Activated CD8-positive, alpha-beta T cell treated with anti-CD3 and anti-CD28 coated beads for 36 hours (primary cell): ENCODE results near the gene LEMD1. TPM values are rescaled to one million over a fixed set of nuclear protein-coding genes. Genes with fewer than 3 reads are reported as not detected.

Experiments
- ATAC-seq: fragments of 200-7000 bp; cut with Tn5 transposase; one replicate; pipeline ENCODE4 v1.10.0; 2021; ENCODE audit warnings: mild to moderate bottlenecking, moderate library complexity
- CTCF ChIA-PET: fragments of 350-600 bp; sonication (Branson Sonifier 250); formaldehyde crosslinking; loops from one replicate; lab custom pipeline; 2021; ENCODE audit warnings: antibody characterized with exemption; lab: Charles Lee
- POLR2A ChIA-PET: fragments of 350-600 bp; sonication (Branson Sonifier 250); formaldehyde crosslinking; loops from one replicate; lab custom pipeline; 2021; ENCODE audit warnings: antibody characterized with exemption; lab: Charles Lee
- DNase-seq: peaks from one replicate; pipeline ENCODE4 v3.0.0-alpha.2; 2020
- H3K27ac Mint-ChIP-seq: one replicate; pipeline ENCODE4 v1.8.0; 2021; ENCODE audit warnings: mild to moderate bottlenecking, mixed read lengths
- H3K27me3 Mint-ChIP-seq: one replicate; pipeline ENCODE4 v1.8.0; 2021; ENCODE audit warnings: mixed read lengths
- H3K36me3 Mint-ChIP-seq: one replicate; pipeline ENCODE4 v1.8.0; 2021; ENCODE audit warnings: low read depth, mixed read lengths
- H3K4me1 Mint-ChIP-seq: one replicate; pipeline ENCODE4 v1.8.0; 2021; ENCODE audit warnings: low read depth, mixed read lengths
- H3K4me3 Mint-ChIP-seq: one replicate; pipeline ENCODE4 v1.8.0; 2021; ENCODE audit warnings: mild to moderate bottlenecking, moderate library complexity, mixed read lengths
- H3K9me3 Mint-ChIP-seq: one replicate; pipeline ENCODE4 v1.8.0; 2021; ENCODE audit warnings: mixed read lengths
- CTCF ChIP-seq: fragments of 200-600 bp; IDR thresholded peaks from one replicate; pipeline ENCODE4 v1.8.0; 2022; ENCODE audit warnings: antibody characterized with exemption, mild to moderate bottlenecking
- intact Hi-C: fragments of 100-400 bp; cut with micrococcal nuclease; formaldehyde crosslinking; loops from one replicate; pipeline ENCODE4 v1.10.0; 2022
- total RNA-seq, 2 experiments: library from RNA; stranded (reverse); gene quantifications; one replicate each; pipeline ENCODE4 v1.2.3, GENCODE V29; 2021

Gene LEMD1
- total RNA-seq, 2 experiments from 2014 or later = 0.58 to 0.81 TPM

DNA sequence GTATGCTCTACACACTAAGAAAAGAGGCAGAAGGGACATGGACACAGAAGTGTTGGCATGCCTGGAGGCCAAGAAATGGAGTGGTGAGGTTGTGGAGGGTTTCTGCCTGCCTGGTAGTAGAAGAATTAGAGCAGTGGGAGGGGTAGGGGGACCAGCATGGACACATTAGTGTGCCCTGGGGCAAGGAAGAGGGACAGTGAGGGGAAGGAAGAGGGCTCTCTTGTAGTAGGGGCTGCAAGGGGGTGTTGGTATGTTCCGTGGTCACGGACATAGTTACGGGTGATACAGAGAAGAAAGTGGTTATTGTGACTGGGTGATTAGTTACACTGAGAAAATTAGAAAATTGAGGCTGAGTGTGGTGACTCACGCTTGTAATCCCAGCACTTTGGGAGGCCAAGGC, 23.3 kb downstream of the LEMD1 start:
- TF ChIP-seq CTCF = no peak
- CTCF ChIA-PET = interaction anchor here (0.9 to 6.1 kb wide), 7 partner anchors 25 to 126 kb away, joined by 3 to 199 read pairs (median 27); partner anchors contain the start of gene LEMD1
- H3K9me3 Mint-ChIP-seq = peaks cover 1% of the 10 kb centered on the region
- H3K4me3 Mint-ChIP-seq = no peak overlapping the region
- no peak overlapping the region for H3K27ac Mint-ChIP-seq
- DNase-seq (no peak), ATAC-seq (no peak)
- H3K4me1 Mint-ChIP-seq = no peaks in the 10 kb centered on the region
- intact Hi-C loops = loop anchor here (10.0 kb wide), 1 partner anchor 246 kb away; no protein-coding TSS in a partner anchor
- H3K27me3 Mint-ChIP-seq = peaks cover 4% of the 10 kb centered on the region
- no peaks in the 10 kb centered on the region for H3K36me3 Mint-ChIP-seq
- POLR2A ChIA-PET = no interaction called here

DNA sequence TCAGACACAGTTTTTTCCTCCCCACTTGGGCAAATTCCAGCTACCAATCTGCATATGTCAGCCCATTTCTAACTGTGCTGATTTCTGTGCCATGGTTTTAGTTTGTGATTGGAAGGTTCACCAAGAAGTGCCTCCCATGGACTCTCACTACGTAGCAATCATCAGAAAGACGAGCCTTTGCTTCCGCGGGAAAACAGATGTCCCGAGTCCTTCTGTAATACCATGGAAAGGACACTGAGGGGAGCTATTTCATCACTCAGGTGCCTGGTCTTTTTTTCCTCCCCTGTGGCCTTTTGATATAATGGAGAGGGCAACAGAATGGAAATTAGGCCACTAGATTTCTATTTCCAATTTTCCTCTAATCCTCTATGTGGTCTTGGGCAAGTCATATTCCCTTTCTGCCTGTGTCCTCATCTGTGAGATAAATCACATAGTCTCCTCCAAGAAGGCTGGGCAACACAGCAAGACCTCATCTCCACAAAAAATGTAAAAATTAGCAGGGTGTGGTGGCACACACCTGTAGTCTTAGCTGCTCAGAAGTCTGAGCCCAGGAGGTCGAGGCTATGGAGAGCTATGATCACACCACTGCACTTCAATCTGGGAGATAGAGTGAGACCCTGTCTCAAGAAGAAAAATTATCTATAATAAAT, 24.8 kb downstream of the LEMD1 start:
- intact Hi-C loops = loop anchor here (1.0 to 10.0 kb wide), 2 partner anchors 88 to 248 kb away; no protein-coding TSS in a partner anchor
- CTCF ChIA-PET = interaction anchor here (0.7 to 6.1 kb wide), 49 partner anchors 10 to 261 kb away, joined by 3 to 199 read pairs (median 5); partner anchors contain the start of genes KLHDC8A, LEMD1 and NUAK2
- DNase-seq (peak; percentile 29), ATAC-seq (peak; percentile 88)
- Mint-ChIP-seq H3K27me3 (peaks cover 4% of the 10 kb centered on the region), H3K36me3 (no peaks in the 10 kb centered on the region), H3K4me1 (no peaks in the 10 kb centered on the region), H3K27ac (no peak overlapping the region), H3K4me3 (no peak overlapping the region), H3K9me3 (peaks cover 1% of the 10 kb centered on the region)
- TF ChIP-seq CTCF = peak; percentile 87
- POLR2A ChIA-PET = no interaction called here

DNA sequence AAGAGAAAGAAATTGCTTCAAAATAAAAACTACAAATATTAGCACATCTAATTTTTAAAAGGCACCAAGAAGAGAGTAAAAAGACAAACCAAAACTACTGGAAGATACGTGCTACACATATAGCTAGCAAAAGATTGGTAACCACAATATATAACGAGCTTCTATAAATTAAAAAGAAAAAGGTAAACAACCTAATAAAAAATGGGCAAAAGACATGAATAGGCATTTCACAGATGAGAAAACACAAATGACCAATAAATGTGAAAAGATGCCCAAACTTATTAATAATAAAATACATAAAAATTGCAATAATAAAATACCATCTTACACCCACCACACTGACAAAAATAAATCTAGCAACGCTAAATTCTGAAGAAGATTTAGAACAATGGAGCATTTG, 26.2 kb downstream of the LEMD1 start:
- no peak for ATAC-seq

GRCh38 chr1:205392650-205393049, 29.2 kb downstream of the LEMD1 start:
- H3K27ac Mint-ChIP-seq = no peak overlapping the region
- CTCF ChIA-PET = interaction anchor here (1.5 kb wide), 1 partner anchor 93 kb away, joined by 6 read pairs; no protein-coding TSS in a partner anchor
- no peaks in the 10 kb centered on the region for H3K9me3 Mint-ChIP-seq
- POLR2A ChIA-PET = no interaction called here
- H3K4me3 Mint-ChIP-seq = no peak overlapping the region
- H3K4me1 Mint-ChIP-seq = no peaks in the 10 kb centered on the region
- intact Hi-C loops = loop anchor here (10.0 kb wide), 1 partner anchor 252 kb away; no protein-coding TSS in a partner anchor
- no peak for TF ChIP-seq CTCF
- H3K27me3 Mint-ChIP-seq = peaks cover 6% of the 10 kb centered on the region
- ATAC-seq (no peak), DNase-seq (no peak)
- no peaks in the 10 kb centered on the region for H3K36me3 Mint-ChIP-seq

More for the DNA sequence above, 26.2 kb downstream of the LEMD1 start:
- no peak overlapping the region for H3K27ac Mint-ChIP-seq
- DNase-seq = no peak
- peaks cover 6% of the 10 kb centered on the region for H3K27me3 Mint-ChIP-seq
- no peaks in the 10 kb centered on the region for H3K36me3 Mint-ChIP-seq
- TF ChIP-seq CTCF = no peak
- H3K9me3 Mint-ChIP-seq = no peaks in the 10 kb centered on the region
- no peaks in the 10 kb centered on the region for H3K4me1 Mint-ChIP-seq
- ChIA-PET CTCF (interaction anchor here (0.7 to 6.1 kb wide), 12 partner anchors 14 to 373 kb away, joined by 3 to 199 read pairs (median 9); partner anchors contain the start of gene LEMD1), POLR2A (no interaction called here)
- H3K4me3 Mint-ChIP-seq = no peak overlapping the region
- intact Hi-C loops = loop anchor here (10.0 kb wide), 1 partner anchor 249 kb away; no protein-coding TSS in a partner anchor

DNA sequence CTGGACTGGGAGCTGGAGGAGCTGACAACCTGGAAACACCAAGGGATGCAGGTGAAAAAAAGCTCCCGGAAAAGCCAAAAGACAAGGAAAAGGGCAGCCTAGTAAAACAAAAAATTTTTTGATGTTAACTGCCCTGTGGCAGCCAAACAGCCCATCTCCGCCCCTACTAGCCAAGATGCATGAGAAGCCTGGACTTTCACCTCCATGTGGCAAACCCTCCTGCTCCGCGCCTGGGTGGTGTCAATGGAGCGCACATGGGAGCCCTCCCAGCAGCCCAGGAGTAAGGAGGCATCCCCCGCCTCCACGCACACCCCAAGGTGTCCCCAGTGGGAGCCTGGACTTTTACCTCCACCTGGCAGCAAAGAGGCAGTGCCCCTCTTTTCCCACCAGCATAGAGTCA, 30.5 kb downstream of the LEMD1 start:
- Mint-ChIP-seq H3K36me3 (no peaks in the 10 kb centered on the region), H3K4me3 (no peak overlapping the region), H3K4me1 (no peaks in the 10 kb centered on the region), H3K27me3 (peaks cover 6% of the 10 kb centered on the region), H3K27ac (no peak overlapping the region), H3K9me3 (no peaks in the 10 kb centered on the region)
- no peak for TF ChIP-seq CTCF
- ChIA-PET POLR2A (no interaction called here), CTCF (interaction anchor here (1.9 to 2.0 kb wide), 2 partner anchors 39 to 97 kb away, joined by 5 to 9 read pairs; no protein-coding TSS in a partner anchor)
- DNase-seq = no peak
- ATAC-seq = no peak
- intact Hi-C loops = loop anchor here (10.0 kb wide), 1 partner anchor 253 kb away; no protein-coding TSS in a partner anchor
